IMR-90 (cell line): Measurements from ENCODE around the gene GAL3ST3. TPM values are rescaled to one million over a fixed set of nuclear protein-coding genes. Genes with fewer than 3 reads are reported as not detected.

Source experiments
- ATAC-seq: fragments of 200-7000 bp; cut with Tn5 transposase; 2 replicates; pipeline ENCODE4 v1.9.1; 2020; ENCODE audit warnings: low read depth, mild to moderate bottlenecking, moderate library complexity
- BruUV-seq: library from RNA; stranded (reverse); fragments of 400-500 nt; replicated peaks from 2 replicates; lab custom pipeline; 2021; lab: Mats Ljungman, UMichigan
- CTCF ChIA-PET: fragments of 300-600 bp; formaldehyde crosslinking; extraction: SDS; loops from one replicate; lab custom pipeline; 2021; ENCODE audit warnings: antibody characterized with exemption; lab: Yijun Ruan, JAX
- POLR2A ChIA-PET: fragments of 300-600 bp; sonication (Branson Sonifier 250); formaldehyde crosslinking; loops from one replicate; lab custom pipeline; 2022; ENCODE audit warnings: antibody characterized with exemption; ENCODE audit not compliant: unreplicated experiment; lab: Charles Lee
- DNase-seq: peaks from one replicate; pipeline ENCODE4 v3.0.0; 2013
- H2AFZ ChIP-seq: replicated peaks from 2 replicates; pipeline ENCODE3; 2013; ENCODE audit warnings: low read length, mild to moderate bottlenecking; ENCODE audit not compliant: poor library complexity
- H2AK5ac ChIP-seq: 2 replicates; pipeline ENCODE4 v1.6.1; 2013; ENCODE audit warnings: low read depth, low read length, inconsistent platforms
- H2AK9ac ChIP-seq: replicated peaks from 2 replicates; pipeline ENCODE3; 2013; ENCODE audit warnings: mild to moderate bottlenecking, low read depth, low read length, moderate library complexity; ENCODE audit not compliant: poor library complexity
- H2BK120ac ChIP-seq: 2 replicates; pipeline ENCODE4 v1.6.1; 2013; ENCODE audit warnings: low read depth, low read length, inconsistent platforms
- H2BK15ac ChIP-seq: 3 replicates; pipeline ENCODE4 v1.6.1; 2013; ENCODE audit warnings: low read depth, low read length, inconsistent platforms
- H2BK20ac ChIP-seq: 2 replicates; pipeline ENCODE4 v1.6.1; 2013; ENCODE audit warnings: low read depth, mild to moderate bottlenecking, inconsistent platforms, low read length, moderate library complexity
- H2BK5ac ChIP-seq: 2 replicates; pipeline ENCODE4 v1.6.1; 2013; ENCODE audit warnings: mild to moderate bottlenecking, low read depth, low read length, inconsistent platforms; ENCODE audit not compliant: poor library complexity, severe bottlenecking
- H3K14ac ChIP-seq: replicated peaks from 2 replicates; pipeline ENCODE4 v1.6.1; 2013; ENCODE audit warnings: low read depth, low read length, inconsistent platforms
- H3K18ac ChIP-seq: 2 replicates; pipeline ENCODE4 v1.6.1; 2013; ENCODE audit warnings: low read depth, low read length, control low read depth
- H3K23ac ChIP-seq: 2 replicates; pipeline ENCODE4 v1.6.1; 2013; ENCODE audit warnings: low read depth, low read length, inconsistent platforms
- H3K27ac ChIP-seq: 2 replicates; pipeline ENCODE4 v1.5.1; 2013; ENCODE audit warnings: mild to moderate bottlenecking, control low read depth, low read length; ENCODE audit not compliant: insufficient read depth
- H3K27me3 ChIP-seq: 2 replicates; pipeline ENCODE4 v1.6.1; 2013; ENCODE audit warnings: low read length; ENCODE audit not compliant: control insufficient read depth, insufficient read depth
- H3K36me3 ChIP-seq: 2 replicates; pipeline ENCODE4 v1.6.1; 2013; ENCODE audit warnings: low read length, mixed read lengths; ENCODE audit not compliant: control insufficient read depth, insufficient read depth
- H3K4ac ChIP-seq: 2 replicates; pipeline ENCODE4 v1.6.1; 2013; ENCODE audit warnings: low read depth, low read length, inconsistent platforms
- H3K4me1 ChIP-seq: 2 replicates; pipeline ENCODE4 v1.6.1; 2013; ENCODE audit warnings: low read length, mixed read lengths; ENCODE audit not compliant: control insufficient read depth, insufficient read depth
- H3K4me2 ChIP-seq: 2 replicates; pipeline ENCODE4 v1.6.1; 2013; ENCODE audit warnings: low read depth, mild to moderate bottlenecking, control low read depth, low read length, moderate library complexity
- H3K4me3 ChIP-seq: 2 replicates; pipeline ENCODE4 v1.5.1; 2013; ENCODE audit warnings: low read depth, mild to moderate bottlenecking, control low read depth, low read length, moderate library complexity; ENCODE audit not compliant: insufficient read depth
- H3K56ac ChIP-seq: 2 replicates; pipeline ENCODE4 v1.6.1; 2013; ENCODE audit warnings: low read length, inconsistent platforms; ENCODE audit not compliant: insufficient read depth; ENCODE audit errors: extremely low read depth
- H3K79me1 ChIP-seq, 2 experiments: 2 replicates each; pipeline ENCODE4 v1.6.1; 2013; ENCODE audit warnings: low read length in 2 of 2, inconsistent platforms in 1 of 2, low read depth in 1 of 2
- H3K9ac ChIP-seq: 2 replicates; pipeline ENCODE4 v1.6.1; 2013; ENCODE audit warnings: low read depth, low read length, control low read depth
- H3K9me1 ChIP-seq: 2 replicates; pipeline ENCODE4 v1.6.1; 2013; ENCODE audit warnings: low read length, inconsistent platforms; ENCODE audit not compliant: insufficient read depth
- H3K9me3 ChIP-seq: 2 replicates; pipeline ENCODE4 v1.6.1; 2013; ENCODE audit warnings: low read length; ENCODE audit not compliant: control insufficient read depth, insufficient read depth
- H4K20me1 ChIP-seq: 2 replicates; pipeline ENCODE4 v1.6.1; 2013; ENCODE audit warnings: low read length, inconsistent platforms; ENCODE audit not compliant: insufficient read depth
- H4K5ac ChIP-seq: 2 replicates; pipeline ENCODE4 v1.6.1; 2013; ENCODE audit warnings: mild to moderate bottlenecking, low read depth, low read length, control low read depth
- H4K8ac ChIP-seq, 2 experiments: 2 replicates each; pipeline ENCODE4 v1.6.1; 2013; ENCODE audit warnings: low read depth in 2 of 2, low read length in 2 of 2, control low read depth in 1 of 2, inconsistent platforms in 1 of 2
- H4K91ac ChIP-seq: 2 replicates; pipeline ENCODE4 v1.6.1; 2013; ENCODE audit warnings: low read depth, low read length, inconsistent platforms; ENCODE audit not compliant: insufficient read depth
- CHD1 ChIP-seq: IDR thresholded peaks from 2 replicates; pipeline ENCODE4 v1.6.1; 2012; ENCODE audit warnings: low read depth, low read length, improper control_type of control experiment
- ELK1 ChIP-seq: fragments of 150-350 bp; IDR thresholded peaks from 2 replicates; pipeline ENCODE4 v1.6.1; 2016; ENCODE audit warnings: low read depth, mild to moderate bottlenecking, low read length, moderate library complexity, borderline replicate concordance
- FOS ChIP-seq: fragments of 150-350 bp; IDR thresholded peaks from 2 replicates; pipeline ENCODE4 v1.6.1; 2016; ENCODE audit warnings: low read depth, low read length
- MAFK ChIP-seq: IDR thresholded peaks from 2 replicates; pipeline ENCODE4 v1.6.1; 2012; ENCODE audit warnings: low read depth, low read length, improper control_type of control experiment
- MAZ ChIP-seq: IDR thresholded peaks from 2 replicates; pipeline ENCODE4 v1.6.1; 2012; ENCODE audit warnings: low read depth, mild to moderate bottlenecking, low read length, improper control_type of control experiment, moderate library complexity, borderline replicate concordance
- MXI1 ChIP-seq: IDR thresholded peaks from 2 replicates; pipeline ENCODE4 v1.6.1; 2012; ENCODE audit warnings: low read depth, mild to moderate bottlenecking, low read length, moderate library complexity, borderline replicate concordance
- NFE2L2 ChIP-seq: fragments of 150-350 bp; IDR thresholded peaks from 2 replicates; pipeline ENCODE4 v1.6.1; 2016; ENCODE audit warnings: low read depth, mild to moderate bottlenecking, low read length
- POLR2A ChIP-seq: IDR thresholded peaks from 2 replicates; pipeline ENCODE4 v1.6.1; 2012; ENCODE audit warnings: mild to moderate bottlenecking, low read depth, low read length
- RAD21 ChIP-seq: IDR thresholded peaks from 2 replicates; pipeline ENCODE4 v1.6.1; 2012; ENCODE audit warnings: low read length, improper control_type of control experiment
- RCOR1 ChIP-seq: IDR thresholded peaks from 2 replicates; pipeline ENCODE4 v1.6.1; 2012; ENCODE audit warnings: mild to moderate bottlenecking, low read length, improper control_type of control experiment; ENCODE audit not compliant: insufficient replicate concordance
- RFX5 ChIP-seq: IDR thresholded peaks from 2 replicates; pipeline ENCODE4 v1.8.0; 2012; ENCODE audit warnings: low read depth, mild to moderate bottlenecking, low read length, moderate library complexity
- SMC3 ChIP-seq: fragments of 150-350 bp; IDR thresholded peaks from 2 replicates; pipeline ENCODE4 v1.6.1; 2016; ENCODE audit warnings: low read depth, mild to moderate bottlenecking, antibody characterized with exemption, low read length, moderate library complexity
- USF2 ChIP-seq: fragments of 150-350 bp; IDR thresholded peaks from 2 replicates; pipeline ENCODE4 v1.6.1; 2017; ENCODE audit warnings: mild to moderate bottlenecking, antibody characterized with exemption, low read length, low read depth
- WGBS, 2 experiments: methylation state at CpG; one replicate each; pipeline versions ENCODE4 v1.1.5 to v1.1.7; 2013; ENCODE audit warnings: missing lambda C conversion rate in 2 of 2; ENCODE audit not compliant: insufficient read length in 1 of 2; ENCODE audit errors: extremely low coverage in 2 of 2; 5-methylcytosine and 5-hydroxymethylcytosine counted together
- dilution Hi-C: fragments of 300-500 bp; cut with HindIII; formaldehyde crosslinking; loops from one replicate; pipeline ENCODE4 v1.14.3; 2018; ENCODE audit warnings: low sequenced_read_pairs; ENCODE audit not compliant: unreplicated experiment
- in situ Hi-C: fragments of 300-500 bp; cut with MboI; formaldehyde crosslinking; loops from 3 replicates; pipeline ENCODE4 v1.14.3; 2019; ENCODE audit warnings: low sequenced_read_pairs, inconsistent platforms, mixed read lengths
- intact Hi-C: fragments of 100-400 bp; cut with micrococcal nuclease; formaldehyde crosslinking; loops from 2 replicates; pipeline ENCODE4 v1.10.0; 2022
- polyA plus RNA-seq, 3 experiments: library from polyadenylated mRNA; depleted of rRNA; stranded (reverse); fragments of >200 nt; gene quantifications; 2 replicates each; pipeline ENCODE4 v1.2.3, GENCODE V29; 2012; ENCODE audit warnings: low replicate concordance in 1 of 3
- total RNA-seq: library from RNA; depleted of rRNA; stranded (reverse); fragments of >200 nt; gene quantifications from 2 replicates; pipeline ENCODE4 v1.2.3, GENCODE V29; 2012
- TF ChIP-seq, protein P1 (sequence below): conservative IDR thresholded peaks from 2 replicates; pipeline ENCODE4 v1.5.1; 2012; ENCODE audit warnings: mild to moderate bottlenecking, low read depth, low read length, improper control_type of control experiment

The GAL3ST3 gene
- total and polyA plus RNA-seq, 2 of the 4 experiments (the other 2 are of a cell fraction), result 0.19 TPM; not detected in 1

GRCh38 chr11:66050581-66051231 lies 1.7 kb upstream of the GAL3ST3 start:
- H3K14ac ChIP-seq, result peak overlapping the region; percentile 89; the same call in 1 of the 2 replicates
- peak overlapping the region; percentile 84 for H3K4ac ChIP-seq
- peak overlapping the region; percentile 92 to 97 for H4K8ac ChIP-seq
- H3K4me3 ChIP-seq, result no peak overlapping the region
- H3K9me3 ChIP-seq, result no peaks in the 10 kb centered on the region
- in situ Hi-C loops (no loop called here), intact Hi-C loops (no loop called here), dilution Hi-C loops (no loop called here)
- peaks cover 23% of the 10 kb centered on the region; the same call in 1 of the 2 replicates for H3K27me3 ChIP-seq
- H2BK15ac ChIP-seq, result 0 out of 3 replicates have a peak overlapping the region, but pooled peaks have one; percentile 50
- peak overlapping the region; percentile 99 for H2AK9ac ChIP-seq
- H2BK20ac ChIP-seq, result no peak overlapping the region
- H3K56ac ChIP-seq, result 0 out of 2 replicates have a peak overlapping the region, but pooled peaks have one; percentile 19
- CTCF ChIA-PET, result interaction anchor here (2.1 kb wide), 1 partner anchor 18 kb away, joined by 11 read pairs; no protein-coding TSS in a partner anchor
- H4K5ac ChIP-seq, result peak overlapping the region; percentile 83
- peak overlapping the region; percentile 92 for H2AK5ac ChIP-seq
- peaks cover 13 to 37% of the 10 kb centered on the region in 2 experiments for H3K79me1 ChIP-seq
- BruUV-seq, result no TSS peak
- H3K9me1 ChIP-seq, result 0 out of 2 replicates have a peak, but pooled peaks cover 7% of the 10 kb centered on the region
- peak overlapping the region; percentile 81; the same call in 1 of the 2 replicates for H3K23ac ChIP-seq
- H3K18ac ChIP-seq, result no peak overlapping the region
- H3K36me3 ChIP-seq, result peaks cover 11% of the 10 kb centered on the region
- H2BK5ac ChIP-seq, result peak overlapping the region; percentile 48
- H4K91ac ChIP-seq, result peak overlapping the region; percentile 76
- no peak overlapping the region for H2BK120ac ChIP-seq
- no peak for DNase-seq
- H3K9ac ChIP-seq, result peak overlapping the region; percentile 76; the same call in 1 of the 2 replicates
- POLR2A ChIA-PET, result no interaction called here
- no peak overlapping the region for H3K4me2 ChIP-seq
- peaks cover 8% of the 10 kb centered on the region for H3K4me1 ChIP-seq
- no peak for ATAC-seq
- no CpG with 5 or more reads among the region's 5 CpGs for WGBS, 2 experiments
- peak overlapping the region; percentile 95 for H2AFZ ChIP-seq
- peak overlapping the region; percentile 58; the same call in 1 of the 2 replicates for H3K27ac ChIP-seq
- H4K20me1 ChIP-seq, result peaks cover 11% of the 10 kb centered on the region; the same call in 1 of the 2 replicates
- TF ChIP-seq ELK1 (no peak), MAFK (no peak), FOS (no peak), USF2 (no peak), CHD1 (no peak), MXI1 (no peak), SMC3 (no peak), POLR2A (no peak), RCOR1 (no peak), MAZ (no peak), RAD21 (no peak), RFX5 (no peak), NFE2L2 (no peak)
- TF ChIP-seq, protein P1, sequence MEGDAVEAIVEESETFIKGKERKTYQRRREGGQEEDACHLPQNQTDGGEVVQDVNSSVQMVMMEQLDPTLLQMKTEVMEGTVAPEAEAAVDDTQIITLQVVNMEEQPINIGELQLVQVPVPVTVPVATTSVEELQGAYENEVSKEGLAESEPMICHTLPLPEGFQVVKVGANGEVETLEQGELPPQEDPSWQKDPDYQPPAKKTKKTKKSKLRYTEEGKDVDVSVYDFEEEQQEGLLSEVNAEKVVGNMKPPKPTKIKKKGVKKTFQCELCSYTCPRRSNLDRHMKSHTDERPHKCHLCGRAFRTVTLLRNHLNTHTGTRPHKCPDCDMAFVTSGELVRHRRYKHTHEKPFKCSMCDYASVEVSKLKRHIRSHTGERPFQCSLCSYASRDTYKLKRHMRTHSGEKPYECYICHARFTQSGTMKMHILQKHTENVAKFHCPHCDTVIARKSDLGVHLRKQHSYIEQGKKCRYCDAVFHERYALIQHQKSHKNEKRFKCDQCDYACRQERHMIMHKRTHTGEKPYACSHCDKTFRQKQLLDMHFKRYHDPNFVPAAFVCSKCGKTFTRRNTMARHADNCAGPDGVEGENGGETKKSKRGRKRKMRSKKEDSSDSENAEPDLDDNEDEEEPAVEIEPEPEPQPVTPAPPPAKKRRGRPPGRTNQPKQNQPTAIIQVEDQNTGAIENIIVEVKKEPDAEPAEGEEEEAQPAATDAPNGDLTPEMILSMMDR, result no peak
